Tibial nerve (tissue), 4 donors: ENCODE results near the gene MYO5A. TPM values are rescaled to one million over a fixed set of nuclear protein-coding genes. Genes with fewer than 3 reads are reported as not detected.

Experiments
- DNase-seq, 2 donors: peaks; one replicate each; pipeline ENCODE4 v3.0.0-alpha.2; 2019; ENCODE audit warnings: low spot score in 2 of 2
- H3K27ac ChIP-seq, 4 donors: fragments of 200-600 bp; sonication (generic) in 3 of 4; one replicate each; pipeline ENCODE4 v1.5.1; 2017 to 2019; ENCODE audit warnings: mild to moderate bottlenecking in 1 of 4
- H3K27me3 ChIP-seq, 2 donors: fragments of 200-600 bp; sonication (generic) in 1 of 2; one replicate each; pipeline versions ENCODE4 v1.5.1 to v1.6.0; 2017 to 2019
- H3K36me3 ChIP-seq, 3 donors: fragments of 200-600 bp; sonication (generic); one replicate each; pipeline ENCODE4 v1.5.1; 2018 to 2019
- H3K4me1 ChIP-seq, 4 donors: fragments of 200-600 bp; sonication (generic) in 3 of 4; one replicate each; pipeline ENCODE4 v1.5.1; 2017 to 2019
- H3K4me3 ChIP-seq, 4 donors: fragments of 200-600 bp; sonication (generic) in 3 of 4; one replicate each; pipeline ENCODE4 v1.5.1; 2017 to 2019; ENCODE audit warnings: mild to moderate bottlenecking in 1 of 4, moderate library complexity in 1 of 4
- H3K9me3 ChIP-seq, 4 donors: fragments of 200-600 bp; sonication (generic) in 3 of 4; one replicate each; pipeline ENCODE4 v1.5.1; 2017 to 2019
- CTCF ChIP-seq, 5 experiments: fragments of 200-600 bp in 3 of 5; fragments of 450-650 bp in 2 of 5; sonication (generic) in 3 of 5; IDR thresholded peaks; one replicate each; pipeline ENCODE4 v1.5.1; 2016 to 2019; ENCODE audit warnings: antibody characterized with exemption in 5 of 5, mild to moderate bottlenecking in 3 of 5, moderate library complexity in 2 of 5
- EP300 ChIP-seq, 2 donors: sonication (generic); formaldehyde crosslinking; IDR thresholded peaks; one replicate each; pipeline ENCODE4 v1.6.1; 2017; ENCODE audit warnings: antibody characterized with exemption in 2 of 2, mild to moderate bottlenecking in 1 of 2
- POLR2A ChIP-seq, 2 donors: fragments of 450-650 bp; IDR thresholded peaks; one replicate each; pipeline ENCODE4 v1.6.1; 2017; ENCODE audit warnings: antibody characterized with exemption in 2 of 2, mild to moderate bottlenecking in 2 of 2, moderate library complexity in 2 of 2
- WGBS, 2 donors: methylation state at CpG; one replicate each; pipeline ENCODE4 v1.1.5; 2018; 5-methylcytosine and 5-hydroxymethylcytosine counted together
- total RNA-seq, 4 donors: library from RNA; depleted of rRNA; stranded (reverse); fragments of >200 nt; gene quantifications; one replicate each; pipeline ENCODE4 v1.1.0, GENCODE V29; 2016

MYO5A gene
- total RNA-seq, 4 donors from 2014 or later, result 38.7 to 101 (median 46.9) TPM

GRCh38 chr15:52348056-52348745, 180.5 kb downstream of the MYO5A start:
- H3K36me3 ChIP-seq, result peaks cover 0 to 55% (median 1%) of the 10 kb centered on the region in 3 donors
- no peak overlapping the region for H3K4me3 ChIP-seq
- TF ChIP-seq CTCF (IDR thresholded peaks at IDR 0.05) (no peak), EP300 (IDR thresholded peaks at IDR 0.05) (no peak), POLR2A (IDR thresholded peaks at IDR 0.05) (no peak)
- H3K27me3 ChIP-seq, result no peaks in the 10 kb centered on the region
- H3K4me1 ChIP-seq, result peaks cover 0 to 6% (median 0%) of the 10 kb centered on the region in 4 donors
- no peak overlapping the region for H3K27ac ChIP-seq
- H3K9me3 ChIP-seq, result no peaks in the 10 kb centered on the region
- DNase-seq, result no peak
- 86 to 87% methylated on average over 5 of the region's 5 CpGs for WGBS, 2 donors

GRCh38 chr15:52344592-52344991, 184.1 kb downstream of the MYO5A start:
- WGBS, 2 donors, result 92 to 93% methylated on average over 1 of the region's 1 CpG
- no peak overlapping the region for H3K27ac ChIP-seq
- H3K4me1 ChIP-seq, result no peaks in the 10 kb centered on the region
- H3K9me3 ChIP-seq, result no peaks in the 10 kb centered on the region
- no peak overlapping the region for H3K4me3 ChIP-seq
- no peaks in the 10 kb centered on the region for H3K27me3 ChIP-seq
- peaks cover 0 to 45% (median 0%) of the 10 kb centered on the region in 3 donors for H3K36me3 ChIP-seq
- TF ChIP-seq CTCF (IDR thresholded peaks at IDR 0.05) (no peak), POLR2A (IDR thresholded peaks at IDR 0.05) (no peak), EP300 (IDR thresholded peaks at IDR 0.05) (no peak)
- no peak for DNase-seq

- Histone ChIP-seq H3K27ac (no peak overlapping the region), H3K27me3 (no peaks in the 10 kb centered on the region), H3K36me3 (peaks cover 0 to 39% (median 0%) of the 10 kb centered on the region in 3 donors), H3K4me3 (no peak overlapping the region), H3K9me3 (no peaks in the 10 kb centered on the region), H3K4me1 (no peaks in the 10 kb centered on the region)
- no peak for TF ChIP-seq POLR2A (IDR thresholded peaks at IDR 0.05)
- TF ChIP-seq EP300 (IDR thresholded peaks at IDR 0.05), result no peak
- no peak for TF ChIP-seq CTCF (IDR thresholded peaks at IDR 0.05)
- DNase-seq, result no peak
- WGBS, 2 donors, result 73 to 80% methylated on average over 3 of the region's 3 CpGs
Measured at GRCh38 chr15:52343831-52344230, 184.8 kb downstream of the MYO5A start.

GRCh38 chr15:52340093-52340492, 188.6 kb downstream of the MYO5A start:
- Histone ChIP-seq H3K36me3 (peaks cover 0 to 36% (median 0%) of the 10 kb centered on the region in 3 donors), H3K27me3 (no peaks in the 10 kb centered on the region), H3K4me3 (no peak overlapping the region), H3K9me3 (no peaks in the 10 kb centered on the region), H3K27ac (no peak overlapping the region), H3K4me1 (peaks cover 0 to 7% (median 0%) of the 10 kb centered on the region in 4 donors)
- DNase-seq, result no peak
- 89 to 90% methylated on average over 15 to 16 of the region's 16 CpGs for WGBS, 2 donors
- TF ChIP-seq EP300 (IDR thresholded peaks at IDR 0.05) (no peak), POLR2A (IDR thresholded peaks at IDR 0.05) (no peak), CTCF (IDR thresholded peaks at IDR 0.05) (no peak)

- H3K9me3 ChIP-seq, result no peaks in the 10 kb centered on the region
- no peak overlapping the region for H3K27ac ChIP-seq
- H3K4me3 ChIP-seq, result no peak overlapping the region
- WGBS, 2 donors, result 90% methylated on average over 1 of the region's 1 CpG
- H3K27me3 ChIP-seq, result no peaks in the 10 kb centered on the region
- no peak for DNase-seq
- H3K4me1 ChIP-seq, result peaks cover 0 to 7% (median 0%) of the 10 kb centered on the region in 4 donors
- TF ChIP-seq CTCF (IDR thresholded peaks at IDR 0.05), result no peak
- TF ChIP-seq POLR2A (IDR thresholded peaks at IDR 0.05), result no peak
- no peak for TF ChIP-seq EP300 (IDR thresholded peaks at IDR 0.05)
- peaks cover 0 to 34% (median 0%) of the 10 kb centered on the region in 3 donors for H3K36me3 ChIP-seq
Measured at GRCh38 chr15:52338891-52339290, 189.8 kb downstream of the MYO5A start.
